NCI-H2227 treated with DMSO at 0.1 percent for 48 hours (cell line): ENCODE results near the gene NDFIP1.

ENCODE experiments used
- DNase-seq: peaks from one replicate; lab custom pipeline; 2025; lab: John Stamatoyannopoulos, UW

Gene NDFIP1

GRCh38 chr5:142119051-142119625 lies 10.6 kb downstream of the NDFIP1 start:
- DNase-seq, result no peak

GRCh38 chr5:142120247-142120935 lies 11.8 kb downstream of the NDFIP1 start:
- no peak for DNase-seq

- no peak for DNase-seq
Measured at GRCh38 chr5:142122121-142122520, 13.5 kb downstream of the NDFIP1 start.

- no peak for DNase-seq
Measured at GRCh38 chr5:142125378-142125777, 16.8 kb downstream of the NDFIP1 start.

- no peak for DNase-seq
Measured at GRCh38 chr5:142125963-142126362, 17.4 kb downstream of the NDFIP1 start.

GRCh38 chr5:142128675-142129208 lies 20.2 kb downstream of the NDFIP1 start:
- no peak for DNase-seq

- no peak for DNase-seq
Measured at GRCh38 chr5:142129446-142130066, 21.0 kb downstream of the NDFIP1 start.

GRCh38 chr5:142131394-142131793 lies 22.8 kb downstream of the NDFIP1 start:
- no peak for DNase-seq

GRCh38 chr5:142132916-142133315 lies 24.3 kb downstream of the NDFIP1 start:
- no peak for DNase-seq

- no peak for DNase-seq
Measured at GRCh38 chr5:142133330-142134206, 25.0 kb downstream of the NDFIP1 start.

- DNase-seq, result no peak
Measured at GRCh38 chr5:142134331-142135010, 25.9 kb downstream of the NDFIP1 start.

GRCh38 chr5:142141463-142141862 lies 32.9 kb downstream of the NDFIP1 start:
- no peak for DNase-seq

- peak; percentile 2 for DNase-seq
Measured at GRCh38 chr5:142143878-142144277, 35.3 kb downstream of the NDFIP1 start.

- DNase-seq, result peak; percentile 47
Measured at GRCh38 chr5:142145106-142145900, 36.7 kb downstream of the NDFIP1 start.

GRCh38 chr5:142149363-142149762 lies 40.8 kb downstream of the NDFIP1 start:
- no peak for DNase-seq

- no peak for DNase-seq
Measured at GRCh38 chr5:142150431-142150830, 41.9 kb downstream of the NDFIP1 start.

- peak; percentile 26 for DNase-seq
Measured at GRCh38 chr5:142151436-142152383, 43.1 kb downstream of the NDFIP1 start.

GRCh38 chr5:142152384-142152732 lies 43.8 kb downstream of the NDFIP1 start:
- no peak for DNase-seq

- no peak for DNase-seq
Measured at GRCh38 chr5:142153674-142154448, 45.3 kb downstream of the NDFIP1 start.
